Measurements from ENCODE around the gene PAIP2.
"Not testable (repeated sequence)": the region's sequence is repeated elsewhere in the genome, so short reads cannot be mapped to it uniquely, and the experiment has no call there.

Gene PAIP2

GRCh38 chr5:139299486-139299885 is 42.2 kb upstream of the PAIP2 start:
- Histone ChIP-seq H3K36me3 (ENCODE audit: control insufficient read depth, insufficient read depth, low read length) (peaks cover 12% of the 10 kb centered on the region), H3K4me1 (ENCODE audit: control insufficient read depth, insufficient read depth, low read length) (peaks cover 54% of the 10 kb centered on the region), H3K9ac (ENCODE audit: low read depth, low read length) (no peak overlapping the region)

DNA sequence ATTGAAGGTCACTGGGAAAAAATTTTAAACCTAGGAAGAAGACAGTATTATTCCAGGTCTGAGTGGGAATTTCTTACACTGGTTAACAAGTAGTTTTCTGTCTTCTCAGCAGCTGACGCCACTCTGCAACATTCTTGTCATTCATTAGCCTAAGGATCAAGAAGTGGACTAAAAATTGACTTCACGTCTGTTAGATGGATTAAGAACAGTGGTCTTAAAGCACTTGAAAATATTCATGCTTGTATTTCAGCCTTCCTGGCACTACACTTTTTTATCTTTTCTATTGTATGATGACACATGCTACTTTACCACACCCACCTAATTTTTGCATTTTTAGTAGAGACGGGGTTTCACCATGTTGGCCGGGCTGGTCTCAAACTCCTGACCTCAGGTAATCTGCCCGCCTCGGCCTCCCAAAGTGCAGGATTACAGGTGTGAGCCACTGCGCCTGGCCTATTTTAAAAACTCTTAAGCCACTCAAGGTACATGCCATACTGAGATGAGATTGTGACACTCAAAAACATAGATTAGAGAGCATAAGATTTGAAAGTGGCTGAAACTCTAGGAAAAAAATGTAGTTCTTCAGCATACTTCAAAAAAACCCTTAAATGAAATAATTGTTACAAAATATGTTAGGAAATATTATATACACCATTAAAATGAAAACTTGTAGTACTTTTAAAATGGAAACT is 39.7 kb upstream of the PAIP2 start:
- Histone ChIP-seq H3K36me3 (ENCODE audit: control insufficient read depth, insufficient read depth, low read length) (peaks cover 12% of the 10 kb centered on the region), H3K27ac (ENCODE audit: low read depth, low read length) (peak overlapping the region; percentile 7), H3K4me3 (ENCODE audit: low read depth, low read length) (no peak overlapping the region), H3K9ac (ENCODE audit: low read depth, low read length) (no peak overlapping the region), H3K27me3 (ENCODE audit: control insufficient read depth, insufficient read depth, low read length) (no peaks in the 10 kb centered on the region), H3K9me3 (ENCODE audit: control insufficient read depth, insufficient read depth, low read length) (no peaks in the 10 kb centered on the region), H3K4me1 (ENCODE audit: control insufficient read depth, insufficient read depth, low read length) (peaks cover 55% of the 10 kb centered on the region)

More at GRCh38 chr5:139299486-139299885, 42.2 kb upstream of the PAIP2 start:
- H3K9me3 ChIP-seq (ENCODE audit: control insufficient read depth, insufficient read depth, low read length), result no peaks in the 10 kb centered on the region
- no peak overlapping the region for H3K4me3 ChIP-seq (ENCODE audit: low read depth, low read length)
- H3K27ac ChIP-seq (ENCODE audit: low read depth, low read length), result no peak overlapping the region
- no peaks in the 10 kb centered on the region for H3K27me3 ChIP-seq (ENCODE audit: control insufficient read depth, insufficient read depth, low read length)

- Histone ChIP-seq H3K4me1 (ENCODE audit: control insufficient read depth, insufficient read depth, low read length) (peaks cover 51% of the 10 kb centered on the region), H3K4me3 (ENCODE audit: low read depth, low read length) (no peak overlapping the region), H3K27me3 (ENCODE audit: control insufficient read depth, insufficient read depth, low read length) (no peaks in the 10 kb centered on the region), H3K36me3 (ENCODE audit: control insufficient read depth, insufficient read depth, low read length) (peaks cover 16% of the 10 kb centered on the region), H3K9ac (ENCODE audit: low read depth, low read length) (no peak overlapping the region), H3K9me3 (ENCODE audit: control insufficient read depth, insufficient read depth, low read length) (no peaks in the 10 kb centered on the region), H3K27ac (ENCODE audit: low read depth, low read length) (no peak overlapping the region)
These were observed 37.0 kb upstream of the PAIP2 start for GRCh38 chr5:139304391-139305324.

GRCh38 chr5:139306197-139306596 is 35.5 kb upstream of the PAIP2 start:
- H3K9me3 ChIP-seq (ENCODE audit: control insufficient read depth, insufficient read depth, low read length), result no peaks in the 10 kb centered on the region
- peaks cover 66% of the 10 kb centered on the region for H3K4me1 ChIP-seq (ENCODE audit: control insufficient read depth, insufficient read depth, low read length)
- no peaks in the 10 kb centered on the region for H3K27me3 ChIP-seq (ENCODE audit: control insufficient read depth, insufficient read depth, low read length)
- peaks cover 19% of the 10 kb centered on the region for H3K36me3 ChIP-seq (ENCODE audit: control insufficient read depth, insufficient read depth, low read length)
- H3K9ac ChIP-seq (ENCODE audit: low read depth, low read length), result no peak overlapping the region
- H3K4me3 ChIP-seq (ENCODE audit: low read depth, low read length), result no peak overlapping the region
- no peak overlapping the region for H3K27ac ChIP-seq (ENCODE audit: low read depth, low read length)

DNA sequence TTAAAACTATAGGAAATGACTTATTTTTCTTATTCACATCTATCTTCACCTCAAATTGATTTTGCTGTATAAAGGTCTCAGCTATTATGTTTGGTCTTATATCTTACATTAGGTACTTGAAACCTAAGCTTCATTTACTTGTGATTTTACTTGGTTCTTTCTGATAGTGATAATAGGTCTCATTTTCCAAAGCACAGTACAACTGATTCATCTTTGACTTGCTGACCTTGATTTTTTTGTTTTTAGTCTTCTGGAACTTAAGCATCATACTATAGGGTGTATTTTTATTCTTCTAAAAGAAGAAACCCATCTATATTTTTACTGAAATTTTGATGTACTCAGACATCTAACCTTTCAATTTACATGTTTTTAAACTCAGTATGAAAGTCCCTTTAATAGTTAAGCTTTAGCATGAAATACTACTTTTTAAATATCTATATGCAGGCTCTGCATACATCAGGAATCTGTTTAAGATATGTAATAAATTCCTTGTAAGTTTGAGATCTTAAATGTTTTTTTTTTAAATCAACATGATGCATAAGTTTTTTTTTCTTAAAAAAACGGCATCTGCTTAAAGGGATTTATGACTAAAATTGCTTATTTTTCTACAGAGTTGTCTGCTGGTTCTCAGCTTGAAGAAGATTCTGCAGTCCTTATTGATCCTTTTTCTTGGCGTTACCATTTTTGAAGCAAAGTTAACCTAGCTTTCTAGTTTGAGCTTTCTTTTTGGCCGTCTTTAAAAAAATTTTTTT is 34.9 kb upstream of the PAIP2 start:
- no peak overlapping the region for H3K9ac ChIP-seq (ENCODE audit: low read depth, low read length)
- H3K4me3 ChIP-seq (ENCODE audit: low read depth, low read length), result no peak overlapping the region
- no peaks in the 10 kb centered on the region for H3K9me3 ChIP-seq (ENCODE audit: control insufficient read depth, insufficient read depth, low read length)
- H3K27me3 ChIP-seq (ENCODE audit: control insufficient read depth, insufficient read depth, low read length), result no peaks in the 10 kb centered on the region
- peaks cover 14% of the 10 kb centered on the region for H3K36me3 ChIP-seq (ENCODE audit: control insufficient read depth, insufficient read depth, low read length)
- H3K4me1 ChIP-seq (ENCODE audit: control insufficient read depth, insufficient read depth, low read length), result peaks cover 72% of the 10 kb centered on the region
- H3K27ac ChIP-seq (ENCODE audit: low read depth, low read length), result no peak overlapping the region

GRCh38 chr5:139308797-139309196 is 32.9 kb upstream of the PAIP2 start:
- Histone ChIP-seq H3K27ac (ENCODE audit: low read depth, low read length) (no peak overlapping the region), H3K27me3 (ENCODE audit: control insufficient read depth, insufficient read depth, low read length) (no peaks in the 10 kb centered on the region), H3K36me3 (ENCODE audit: control insufficient read depth, insufficient read depth, low read length) (peaks cover 13% of the 10 kb centered on the region), H3K4me3 (ENCODE audit: low read depth, low read length) (no peak overlapping the region), H3K9me3 (ENCODE audit: control insufficient read depth, insufficient read depth, low read length) (no peaks in the 10 kb centered on the region), H3K9ac (ENCODE audit: low read depth, low read length) (0 out of 2 replicates have a peak overlapping the region, but pooled peaks have one; percentile 9), H3K4me1 (ENCODE audit: control insufficient read depth, insufficient read depth, low read length) (peaks cover 78% of the 10 kb centered on the region)

- H3K9ac ChIP-seq (ENCODE audit: low read depth, low read length); H3K4me3 ChIP-seq (ENCODE audit: low read depth, low read length); H3K27ac ChIP-seq (ENCODE audit: low read depth, low read length); H3K27me3 ChIP-seq (ENCODE audit: control insufficient read depth, insufficient read depth, low read length); H3K9me3 ChIP-seq (ENCODE audit: control insufficient read depth, insufficient read depth, low read length): not testable (repeated sequence)
- Histone ChIP-seq H3K36me3 (ENCODE audit: control insufficient read depth, insufficient read depth, low read length) (peaks cover 31% of the 10 kb centered on the region), H3K4me1 (ENCODE audit: control insufficient read depth, insufficient read depth, low read length) (peaks cover 70% of the 10 kb centered on the region)
These were observed 30.9 kb upstream of the PAIP2 start for GRCh38 chr5:139310715-139311186.

DNA sequence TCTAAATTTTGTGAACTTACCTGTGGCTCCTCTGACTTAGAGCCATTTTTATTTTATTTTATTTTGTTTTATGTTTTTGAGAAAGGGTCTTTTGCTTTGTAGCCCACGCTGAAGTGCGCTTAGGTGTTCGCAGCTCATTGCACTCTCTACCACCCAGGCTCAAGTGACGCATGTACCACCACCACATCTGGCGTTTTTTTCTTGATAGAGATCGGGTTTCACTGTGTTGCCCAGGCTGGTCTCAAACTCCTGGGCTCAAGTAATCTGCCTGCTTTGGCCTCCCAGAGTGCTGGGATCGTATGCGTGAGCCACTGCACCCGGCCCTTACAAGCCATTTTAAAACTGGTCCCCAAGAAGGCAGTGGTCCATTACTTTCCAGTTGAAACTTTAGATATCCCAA is 29.6 kb upstream of the PAIP2 start:
- Histone ChIP-seq H3K9ac (ENCODE audit: low read depth, low read length) (no peak overlapping the region), H3K27ac (ENCODE audit: low read depth, low read length) (no peak overlapping the region), H3K27me3 (ENCODE audit: control insufficient read depth, insufficient read depth, low read length) (no peaks in the 10 kb centered on the region), H3K4me1 (ENCODE audit: control insufficient read depth, insufficient read depth, low read length) (peaks cover 65% of the 10 kb centered on the region), H3K4me3 (ENCODE audit: low read depth, low read length) (no peak overlapping the region), H3K9me3 (ENCODE audit: control insufficient read depth, insufficient read depth, low read length) (no peaks in the 10 kb centered on the region), H3K36me3 (ENCODE audit: control insufficient read depth, insufficient read depth, low read length) (peaks cover 44% of the 10 kb centered on the region)

DNA sequence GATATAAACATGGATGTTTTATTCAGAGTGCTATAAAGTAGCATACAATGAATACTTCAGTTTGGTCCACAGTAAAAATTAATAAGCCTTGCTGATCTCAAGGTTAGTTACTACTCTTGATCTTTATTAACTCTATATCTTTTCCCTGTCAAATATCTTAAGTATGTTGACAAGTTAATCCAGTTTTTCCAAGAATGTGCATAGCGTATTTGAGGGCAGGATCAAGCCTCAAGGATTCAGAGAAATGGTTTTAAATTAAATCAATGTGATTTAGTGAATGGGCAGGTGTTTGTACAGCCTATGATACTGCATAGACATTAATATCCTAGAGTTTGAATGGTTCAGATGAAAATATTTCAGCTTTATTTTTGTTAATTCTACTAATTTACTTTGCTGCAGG is 27.4 kb upstream of the PAIP2 start:
- Histone ChIP-seq H3K9me3 (ENCODE audit: control insufficient read depth, insufficient read depth, low read length) (no peaks in the 10 kb centered on the region), H3K4me3 (ENCODE audit: low read depth, low read length) (no peak overlapping the region), H3K36me3 (ENCODE audit: control insufficient read depth, insufficient read depth, low read length) (peaks cover 56% of the 10 kb centered on the region), H3K9ac (ENCODE audit: low read depth, low read length) (no peak overlapping the region), H3K27me3 (ENCODE audit: control insufficient read depth, insufficient read depth, low read length) (no peaks in the 10 kb centered on the region), H3K4me1 (ENCODE audit: control insufficient read depth, insufficient read depth, low read length) (peaks cover 47% of the 10 kb centered on the region), H3K27ac (ENCODE audit: low read depth, low read length) (no peak overlapping the region)

DNA sequence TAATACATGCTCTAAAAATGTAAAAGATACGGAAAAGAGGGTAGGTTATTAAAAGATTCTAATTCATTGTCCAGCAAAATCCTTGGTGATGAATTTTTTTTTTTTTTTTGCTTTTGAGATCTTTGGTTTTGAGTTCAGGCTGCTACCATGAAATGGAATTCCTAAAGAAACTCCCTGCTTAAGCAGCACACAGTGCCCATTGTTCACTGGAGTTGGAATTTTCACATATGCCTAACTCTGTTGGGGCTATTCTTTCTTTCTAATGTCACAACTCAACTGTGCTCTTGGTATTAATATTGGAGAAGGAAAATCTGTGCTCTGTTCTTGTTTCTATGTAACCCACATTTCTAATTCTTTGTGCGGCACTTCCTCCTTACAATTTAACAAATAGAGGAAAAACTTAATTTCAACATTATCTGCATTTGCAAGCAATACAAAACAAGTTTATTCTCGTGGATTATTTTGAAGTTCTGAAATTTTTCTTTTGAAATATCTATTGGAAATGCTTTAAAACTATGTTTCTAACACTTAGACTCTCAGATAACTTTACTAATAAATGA is 26.5 kb upstream of the PAIP2 start:
- Histone ChIP-seq H3K4me3 (ENCODE audit: low read depth, low read length) (no peak overlapping the region), H3K27me3 (ENCODE audit: control insufficient read depth, insufficient read depth, low read length) (no peaks in the 10 kb centered on the region), H3K27ac (ENCODE audit: low read depth, low read length) (peak overlapping the region; percentile 27), H3K4me1 (ENCODE audit: control insufficient read depth, insufficient read depth, low read length) (peaks cover 40% of the 10 kb centered on the region), H3K9ac (ENCODE audit: low read depth, low read length) (no peak overlapping the region), H3K9me3 (ENCODE audit: control insufficient read depth, insufficient read depth, low read length) (no peaks in the 10 kb centered on the region), H3K36me3 (ENCODE audit: control insufficient read depth, insufficient read depth, low read length) (peaks cover 62% of the 10 kb centered on the region)

Measured in HUES48 (cell line).